HG02973 (cell line): ENCODE results near the gene ALK.

Source experiments
- ATAC-seq: cut with Tn5 transposase; IDR thresholded peaks from one replicate; pipeline ENCODE4 v1.9.1; 2021; ENCODE audit warnings: moderate library complexity; ENCODE audit not compliant: unreplicated experiment

Gene ALK

GRCh38 chr2:29509397-29509796 is 412.0 kb downstream of the ALK start:
- no peak for ATAC-seq

GRCh38 chr2:29504746-29505145 is 416.6 kb downstream of the ALK start:
- no peak for ATAC-seq

- ATAC-seq: no peak
Observed at GRCh38 chr2:29502460-29502911, 418.9 kb downstream of the ALK start.

GRCh38 chr2:29497375-29497774 is 424.0 kb downstream of the ALK start:
- ATAC-seq: no peak

GRCh38 chr2:29496198-29496597 is 425.2 kb downstream of the ALK start:
- no peak for ATAC-seq

GRCh38 chr2:29495536-29496060 is 425.8 kb downstream of the ALK start:
- ATAC-seq: no peak

- ATAC-seq: no peak
Observed at GRCh38 chr2:29495068-29495467, 426.3 kb downstream of the ALK start.

GRCh38 chr2:29492701-29493100 is 428.7 kb downstream of the ALK start:
- ATAC-seq: no peak

GRCh38 chr2:29490045-29490444 is 431.3 kb downstream of the ALK start:
- ATAC-seq: no peak

- no peak for ATAC-seq
Observed at GRCh38 chr2:29489568-29489967, 431.8 kb downstream of the ALK start.

- ATAC-seq: no peak
Observed at GRCh38 chr2:29487967-29488555, 433.3 kb downstream of the ALK start.

- ATAC-seq: no peak
Observed at GRCh38 chr2:29485631-29486030, 435.8 kb downstream of the ALK start.

GRCh38 chr2:29485117-29485516 is 436.3 kb downstream of the ALK start:
- no peak for ATAC-seq

GRCh38 chr2:29482867-29483266 is 438.5 kb downstream of the ALK start:
- no peak for ATAC-seq

- ATAC-seq: no peak
Observed at GRCh38 chr2:29482348-29482747, 439.0 kb downstream of the ALK start.

- ATAC-seq: no peak
Observed at GRCh38 chr2:29481313-29481712, 440.1 kb downstream of the ALK start.

- no peak for ATAC-seq
Observed at GRCh38 chr2:29480426-29480825, 441.0 kb downstream of the ALK start.

GRCh38 chr2:29479401-29479800 is 442.0 kb downstream of the ALK start:
- no peak for ATAC-seq

- ATAC-seq: no peak
Observed at GRCh38 chr2:29478641-29479040, 442.7 kb downstream of the ALK start.

- no peak for ATAC-seq
Observed at GRCh38 chr2:29477186-29477585, 444.2 kb downstream of the ALK start.

- no peak for ATAC-seq
Observed at GRCh38 chr2:29475499-29475898, 445.9 kb downstream of the ALK start.

- ATAC-seq: no peak
Observed at GRCh38 chr2:29469961-29470360, 451.4 kb downstream of the ALK start.

- no peak for ATAC-seq
Observed at GRCh38 chr2:29469516-29469915, 451.9 kb downstream of the ALK start.
